Measurements from ENCODE around the gene ERGIC2.
"Not testable (repeated sequence)": the region's sequence is repeated elsewhere in the genome, so short reads cannot be mapped to it uniquely, and the experiment has no call there.

ERGIC2 gene

DNA sequence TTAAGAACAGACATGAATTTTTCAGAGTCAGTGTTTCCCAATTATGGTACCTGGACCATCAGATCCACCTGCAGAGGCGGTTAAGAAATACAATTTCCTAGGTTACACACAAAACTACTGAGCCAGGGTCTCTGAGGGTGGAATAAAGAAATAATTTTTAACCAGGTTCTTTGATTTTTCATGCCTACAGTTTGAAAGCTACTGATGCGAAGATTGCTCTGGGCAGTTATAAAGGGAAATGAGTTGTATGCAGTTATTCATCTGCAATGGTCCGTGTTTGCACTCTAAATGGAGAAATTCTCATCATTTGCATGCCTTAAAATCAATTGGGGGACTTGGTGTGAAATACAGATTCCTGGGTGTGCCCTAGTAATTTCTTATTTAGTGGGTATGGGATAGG is 89.7 kb downstream of the ERGIC2 start:
- Mint-ChIP-seq H3K4me3 (no peak overlapping the region), H3K9me3 (ENCODE audit: low read depth) (peaks cover 4% of the 10 kb centered on the region), H3K4me1 (ENCODE audit: low read depth) (no peaks in the 10 kb centered on the region), H3K36me3 (peaks cover 12% of the 10 kb centered on the region), H3K27ac (no peak overlapping the region), H3K27me3 (no peaks in the 10 kb centered on the region)

GRCh38 chr12:29290475-29290874 is 90.5 kb downstream of the ERGIC2 start:
- peaks cover 12% of the 10 kb centered on the region for H3K36me3 Mint-ChIP-seq
- H3K9me3 Mint-ChIP-seq (ENCODE audit: low read depth); H3K4me3 Mint-ChIP-seq: not testable (repeated sequence)

DNA sequence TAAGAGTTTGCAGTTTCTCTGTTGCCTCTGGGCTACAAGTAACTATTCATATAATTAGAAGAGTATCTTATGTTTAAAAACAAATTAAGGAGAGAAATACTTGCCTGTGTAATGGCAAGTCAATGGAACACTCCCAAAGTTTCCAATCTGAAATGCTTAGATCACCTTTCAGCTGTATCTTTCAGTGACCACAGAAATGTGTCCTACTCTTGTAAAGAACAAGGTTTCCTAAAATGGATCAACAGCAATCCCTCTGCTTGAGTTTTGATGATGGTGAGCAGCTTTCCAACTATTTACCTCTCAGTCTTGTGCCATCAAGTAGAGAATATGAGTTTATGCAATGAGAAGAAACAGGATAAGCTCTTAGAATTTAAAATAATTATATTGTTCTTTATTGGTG is 92.9 kb downstream of the ERGIC2 start:
- no peak overlapping the region for H3K4me3 Mint-ChIP-seq
- peaks cover 4% of the 10 kb centered on the region for H3K9me3 Mint-ChIP-seq (ENCODE audit: low read depth)
- H3K27me3 Mint-ChIP-seq, result no peaks in the 10 kb centered on the region
- no peak overlapping the region for H3K27ac Mint-ChIP-seq
- H3K4me1 Mint-ChIP-seq (ENCODE audit: low read depth), result no peaks in the 10 kb centered on the region
- peaks cover 15% of the 10 kb centered on the region for H3K36me3 Mint-ChIP-seq

More at GRCh38 chr12:29290475-29290874, 90.5 kb downstream of the ERGIC2 start:
- H3K27me3 Mint-ChIP-seq; H3K27ac Mint-ChIP-seq; H3K4me1 Mint-ChIP-seq (ENCODE audit: low read depth): not testable (repeated sequence)

GRCh38 chr12:29287622-29288021 is 93.3 kb downstream of the ERGIC2 start:
- Mint-ChIP-seq H3K27ac (no peak overlapping the region), H3K4me3 (no peak overlapping the region), H3K36me3 (peaks cover 15% of the 10 kb centered on the region), H3K4me1 (ENCODE audit: low read depth) (no peaks in the 10 kb centered on the region), H3K9me3 (ENCODE audit: low read depth) (peaks cover 4% of the 10 kb centered on the region), H3K27me3 (no peaks in the 10 kb centered on the region)
